Measurements from ENCODE around the gene IL34.

The IL34 gene

DNA sequence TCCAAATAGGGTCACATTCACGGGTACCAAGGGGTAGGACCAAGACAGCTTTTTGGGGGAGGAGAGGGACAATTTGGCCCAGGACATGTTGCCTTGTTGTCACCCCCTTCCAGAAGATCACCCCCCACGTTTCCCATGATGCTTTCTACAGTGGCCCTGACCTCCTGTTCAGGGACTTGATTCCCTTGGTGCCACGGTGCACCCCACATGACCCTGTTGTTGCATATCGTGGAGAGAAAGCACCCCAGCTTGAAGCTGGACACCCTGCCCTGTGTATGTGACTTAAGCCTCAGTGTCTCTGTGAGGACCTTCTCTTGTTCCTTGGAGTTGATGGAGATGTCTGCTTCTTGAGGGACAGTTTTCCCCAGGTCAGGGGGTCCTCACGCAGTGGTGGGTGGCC lies 12.6 kb downstream of the IL34 start:
- H3K79me2 ChIP-seq (ENCODE audit: low read length), result no peaks in the 10 kb centered on the region
- peaks cover 5% of the 10 kb centered on the region; the same call in 1 of the 2 replicates for H3K4me1 ChIP-seq (ENCODE audit: low read length)
- no peak overlapping the region for H3K4me3 ChIP-seq (ENCODE audit: low read length)
- no peaks in the 10 kb centered on the region for H4K20me1 ChIP-seq (ENCODE audit: insufficient read depth, low read length)
- H3K4me2 ChIP-seq (ENCODE audit: low read length), result no peak overlapping the region
- H3K27me3 ChIP-seq (ENCODE audit: low read depth, low read length), result no peaks in the 10 kb centered on the region
- H2AFZ ChIP-seq (ENCODE audit: low read depth, low read length), result no peak overlapping the region
- no peak overlapping the region for H3K27ac ChIP-seq (ENCODE audit: low read length)
- H3K9me3 ChIP-seq (ENCODE audit: insufficient read depth, low read length), result no peaks in the 10 kb centered on the region
- no peak for TF ChIP-seq EZH2phosphoT487 (IDR thresholded peaks at IDR 0.05; ENCODE audit: low read depth)
- TF ChIP-seq, protein P1, sequence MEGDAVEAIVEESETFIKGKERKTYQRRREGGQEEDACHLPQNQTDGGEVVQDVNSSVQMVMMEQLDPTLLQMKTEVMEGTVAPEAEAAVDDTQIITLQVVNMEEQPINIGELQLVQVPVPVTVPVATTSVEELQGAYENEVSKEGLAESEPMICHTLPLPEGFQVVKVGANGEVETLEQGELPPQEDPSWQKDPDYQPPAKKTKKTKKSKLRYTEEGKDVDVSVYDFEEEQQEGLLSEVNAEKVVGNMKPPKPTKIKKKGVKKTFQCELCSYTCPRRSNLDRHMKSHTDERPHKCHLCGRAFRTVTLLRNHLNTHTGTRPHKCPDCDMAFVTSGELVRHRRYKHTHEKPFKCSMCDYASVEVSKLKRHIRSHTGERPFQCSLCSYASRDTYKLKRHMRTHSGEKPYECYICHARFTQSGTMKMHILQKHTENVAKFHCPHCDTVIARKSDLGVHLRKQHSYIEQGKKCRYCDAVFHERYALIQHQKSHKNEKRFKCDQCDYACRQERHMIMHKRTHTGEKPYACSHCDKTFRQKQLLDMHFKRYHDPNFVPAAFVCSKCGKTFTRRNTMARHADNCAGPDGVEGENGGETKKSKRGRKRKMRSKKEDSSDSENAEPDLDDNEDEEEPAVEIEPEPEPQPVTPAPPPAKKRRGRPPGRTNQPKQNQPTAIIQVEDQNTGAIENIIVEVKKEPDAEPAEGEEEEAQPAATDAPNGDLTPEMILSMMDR (IDR thresholded peaks at IDR 0.05; ENCODE audit: low read depth, low read length), result no peak
- no peaks in the 10 kb centered on the region for H3K36me3 ChIP-seq (replicated peaks; ENCODE audit: low read depth, low read length)
- no peak overlapping the region for H3K9ac ChIP-seq (ENCODE audit: low read length)

DNA sequence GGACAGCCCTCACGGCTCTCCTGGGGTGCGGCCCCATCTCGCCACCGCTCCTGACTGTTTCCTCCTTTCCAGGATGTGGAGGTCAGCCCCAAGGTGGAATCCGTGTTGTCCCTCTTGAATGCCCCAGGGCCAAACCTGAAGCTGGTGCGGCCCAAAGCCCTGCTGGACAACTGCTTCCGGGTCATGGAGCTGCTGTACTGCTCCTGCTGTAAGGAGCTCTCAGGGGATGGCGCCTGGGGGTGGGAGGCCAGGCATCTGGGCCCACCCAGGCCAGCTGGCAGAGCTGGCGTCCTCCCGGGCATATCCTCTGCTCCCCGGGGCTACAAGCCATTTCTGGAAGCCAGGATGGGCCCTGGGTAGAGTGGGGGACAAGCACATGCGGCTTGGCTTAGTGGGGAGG lies 13.2 kb downstream of the IL34 start:
- H4K20me1 ChIP-seq (ENCODE audit: insufficient read depth, low read length), result no peaks in the 10 kb centered on the region

DNA sequence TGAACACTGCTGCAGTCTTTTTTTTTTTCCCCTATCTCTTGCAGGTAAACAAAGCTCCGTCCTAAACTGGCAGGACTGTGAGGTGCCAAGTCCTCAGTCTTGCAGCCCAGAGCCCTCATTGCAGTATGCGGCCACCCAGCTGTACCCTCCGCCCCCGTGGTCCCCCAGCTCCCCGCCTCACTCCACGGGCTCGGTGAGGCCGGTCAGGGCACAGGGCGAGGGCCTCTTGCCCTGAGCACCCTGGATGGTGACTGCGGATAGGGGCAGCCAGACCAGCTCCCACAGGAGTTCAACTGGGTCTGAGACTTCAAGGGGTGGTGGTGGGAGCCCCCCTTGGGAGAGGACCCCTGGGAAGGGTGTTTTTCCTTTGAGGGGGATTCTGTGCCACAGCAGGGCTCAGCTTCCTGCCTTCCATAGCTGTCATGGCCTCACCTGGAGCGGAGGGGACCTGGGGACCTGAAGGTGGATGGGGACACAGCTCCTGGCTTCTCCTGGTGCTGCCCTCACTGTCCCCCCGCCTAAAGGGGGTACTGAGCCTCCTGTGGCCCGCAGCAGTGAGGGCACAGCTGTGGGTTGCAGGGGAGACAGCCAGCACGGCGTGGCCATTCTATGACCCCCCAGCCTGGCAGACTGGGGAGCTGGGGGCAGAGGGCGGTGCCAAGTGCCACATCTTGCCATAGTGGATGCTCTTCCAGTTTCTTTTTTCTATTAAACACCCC lies 13.8 kb downstream of the IL34 start:
- Histone ChIP-seq H3K9me3 (ENCODE audit: insufficient read depth, low read length) (no peaks in the 10 kb centered on the region), H3K36me3 (replicated peaks; ENCODE audit: low read depth, low read length) (no peaks in the 10 kb centered on the region), H3K4me3 (ENCODE audit: low read length) (no peak overlapping the region), H3K9ac (ENCODE audit: low read length) (no peak overlapping the region), H3K4me2 (ENCODE audit: low read length) (no peak overlapping the region), H2AFZ (ENCODE audit: low read depth, low read length) (no peak overlapping the region), H4K20me1 (ENCODE audit: insufficient read depth, low read length) (no peaks in the 10 kb centered on the region), H3K79me2 (ENCODE audit: low read length) (no peaks in the 10 kb centered on the region), H3K27me3 (ENCODE audit: low read depth, low read length) (no peaks in the 10 kb centered on the region), H3K27ac (ENCODE audit: low read length) (no peak overlapping the region), H3K4me1 (ENCODE audit: low read length) (no peaks in the 10 kb centered on the region)
- no peak for TF ChIP-seq EZH2phosphoT487 (IDR thresholded peaks at IDR 0.05; ENCODE audit: low read depth)
- TF ChIP-seq, protein P1 (IDR thresholded peaks at IDR 0.05; ENCODE audit: low read depth, low read length), result no peak

More for the DNA sequence above, 13.2 kb downstream of the IL34 start:
- H3K9ac ChIP-seq (ENCODE audit: low read length), result no peak overlapping the region
- H2AFZ ChIP-seq (ENCODE audit: low read depth, low read length), result no peak overlapping the region
- H3K9me3 ChIP-seq (ENCODE audit: insufficient read depth, low read length), result no peaks in the 10 kb centered on the region
- H3K4me1 ChIP-seq (ENCODE audit: low read length), result no peaks in the 10 kb centered on the region
- no peaks in the 10 kb centered on the region for H3K79me2 ChIP-seq (ENCODE audit: low read length)
- TF ChIP-seq, protein P1 (IDR thresholded peaks at IDR 0.05; ENCODE audit: low read depth, low read length), result no peak
- TF ChIP-seq EZH2phosphoT487 (IDR thresholded peaks at IDR 0.05; ENCODE audit: low read depth), result no peak
- H3K27ac ChIP-seq (ENCODE audit: low read length), result no peak overlapping the region
- no peak overlapping the region for H3K4me3 ChIP-seq (ENCODE audit: low read length)
- no peak overlapping the region for H3K4me2 ChIP-seq (ENCODE audit: low read length)
- no peaks in the 10 kb centered on the region for H3K27me3 ChIP-seq (ENCODE audit: low read depth, low read length)
- no peaks in the 10 kb centered on the region for H3K36me3 ChIP-seq (replicated peaks; ENCODE audit: low read depth, low read length)

DNA sequence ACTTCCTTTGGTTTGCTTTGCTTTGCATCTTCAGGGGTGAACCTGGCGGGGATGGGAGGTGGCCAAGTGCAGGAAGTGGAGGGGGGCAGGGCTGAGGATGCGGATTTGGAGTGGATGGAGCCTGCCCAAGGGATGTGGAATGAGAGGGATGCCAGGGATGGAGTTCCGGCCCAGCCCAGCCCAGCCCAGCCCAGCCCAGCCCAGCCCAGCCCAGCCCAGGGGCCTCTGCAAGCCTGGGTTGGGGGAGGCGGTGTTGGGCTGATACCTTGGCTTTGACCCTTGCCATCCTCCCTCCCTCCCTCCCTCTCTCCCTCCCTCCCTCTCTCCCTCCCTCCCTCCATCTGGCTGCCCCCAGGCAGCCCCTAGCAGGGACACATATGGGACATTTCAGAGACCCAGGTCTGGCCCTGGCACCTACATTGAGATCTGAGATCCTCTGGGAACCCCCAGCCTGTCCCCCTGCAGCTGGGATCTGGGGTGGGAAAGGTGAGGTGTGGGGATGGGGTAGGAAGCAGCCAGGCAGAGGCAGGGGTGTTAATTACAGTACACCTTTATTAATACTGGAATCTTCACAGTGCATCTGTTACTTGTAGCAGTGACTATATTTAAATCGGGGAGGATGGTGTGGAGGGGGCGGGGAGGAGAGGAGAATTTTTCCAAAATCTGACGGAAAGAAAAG lies 14.5 kb downstream of the IL34 start:
- Histone ChIP-seq H3K4me1 (ENCODE audit: low read length) (no peaks in the 10 kb centered on the region), H3K9ac (ENCODE audit: low read length) (no peak overlapping the region), H3K27ac (ENCODE audit: low read length) (no peak overlapping the region), H3K36me3 (replicated peaks; ENCODE audit: low read depth, low read length) (no peaks in the 10 kb centered on the region), H4K20me1 (ENCODE audit: insufficient read depth, low read length) (no peaks in the 10 kb centered on the region), H3K4me3 (ENCODE audit: low read length) (no peak overlapping the region), H2AFZ (ENCODE audit: low read depth, low read length) (no peak overlapping the region), H3K79me2 (ENCODE audit: low read length) (no peaks in the 10 kb centered on the region), H3K27me3 (ENCODE audit: low read depth, low read length) (no peaks in the 10 kb centered on the region), H3K9me3 (ENCODE audit: insufficient read depth, low read length) (no peaks in the 10 kb centered on the region), H3K4me2 (ENCODE audit: low read length) (no peak overlapping the region)
- TF ChIP-seq, protein P1 (IDR thresholded peaks at IDR 0.05; ENCODE audit: low read depth, low read length), result no peak
- no peak for TF ChIP-seq EZH2phosphoT487 (IDR thresholded peaks at IDR 0.05; ENCODE audit: low read depth)
